Astrocyte of the spinal cord (primary cell): ENCODE measurements around the gene FRMD5.

Source experiments
- DNase-seq: peaks from one replicate; pipeline ENCODE4 v3.0.0; 2011; ENCODE audit warnings: low read depth, low spot score
- H3K4me3 ChIP-seq: 2 replicates; pipeline ENCODE4 v1.5.1; 2011; ENCODE audit warnings: low read depth, mild to moderate bottlenecking, low read length, moderate library complexity
- in situ Hi-C: cut with HindIII; loops from 2 replicates; pipeline ENCODE4 v1.10.0; 2017; ENCODE audit warnings: low sequenced_read_pairs
- TF ChIP-seq, protein P1 (sequence below): IDR thresholded peaks from 2 replicates; pipeline ENCODE4 v1.5.1; 2012; ENCODE audit warnings: low read depth, mild to moderate bottlenecking, low read length, inconsistent platforms

Gene FRMD5

DNA sequence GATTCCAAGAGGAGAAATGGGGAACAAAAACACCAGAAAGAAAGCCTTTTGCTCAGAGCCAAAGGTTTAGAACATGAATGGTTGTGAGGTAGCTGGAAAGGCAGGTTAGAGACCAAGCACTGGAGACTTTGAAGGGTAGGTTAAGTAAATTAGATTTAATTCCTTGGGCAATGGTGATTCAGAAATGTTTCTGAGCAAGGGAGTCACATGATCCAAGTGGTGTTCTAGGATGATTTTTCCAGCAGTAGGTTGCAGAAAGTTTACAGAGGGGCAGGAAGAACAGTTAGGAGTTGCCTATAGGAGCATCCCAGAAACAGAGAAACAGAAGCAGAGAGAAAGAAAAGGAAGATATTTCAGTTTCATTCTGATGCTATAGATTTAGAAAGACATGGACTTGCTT lies 228.4 kb downstream of the FRMD5 start:
- no peak overlapping the region for H3K4me3 ChIP-seq
- TF ChIP-seq, protein P1, sequence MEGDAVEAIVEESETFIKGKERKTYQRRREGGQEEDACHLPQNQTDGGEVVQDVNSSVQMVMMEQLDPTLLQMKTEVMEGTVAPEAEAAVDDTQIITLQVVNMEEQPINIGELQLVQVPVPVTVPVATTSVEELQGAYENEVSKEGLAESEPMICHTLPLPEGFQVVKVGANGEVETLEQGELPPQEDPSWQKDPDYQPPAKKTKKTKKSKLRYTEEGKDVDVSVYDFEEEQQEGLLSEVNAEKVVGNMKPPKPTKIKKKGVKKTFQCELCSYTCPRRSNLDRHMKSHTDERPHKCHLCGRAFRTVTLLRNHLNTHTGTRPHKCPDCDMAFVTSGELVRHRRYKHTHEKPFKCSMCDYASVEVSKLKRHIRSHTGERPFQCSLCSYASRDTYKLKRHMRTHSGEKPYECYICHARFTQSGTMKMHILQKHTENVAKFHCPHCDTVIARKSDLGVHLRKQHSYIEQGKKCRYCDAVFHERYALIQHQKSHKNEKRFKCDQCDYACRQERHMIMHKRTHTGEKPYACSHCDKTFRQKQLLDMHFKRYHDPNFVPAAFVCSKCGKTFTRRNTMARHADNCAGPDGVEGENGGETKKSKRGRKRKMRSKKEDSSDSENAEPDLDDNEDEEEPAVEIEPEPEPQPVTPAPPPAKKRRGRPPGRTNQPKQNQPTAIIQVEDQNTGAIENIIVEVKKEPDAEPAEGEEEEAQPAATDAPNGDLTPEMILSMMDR = no peak
- in situ Hi-C loops = no loop called here
- DNase-seq = no peak

DNA sequence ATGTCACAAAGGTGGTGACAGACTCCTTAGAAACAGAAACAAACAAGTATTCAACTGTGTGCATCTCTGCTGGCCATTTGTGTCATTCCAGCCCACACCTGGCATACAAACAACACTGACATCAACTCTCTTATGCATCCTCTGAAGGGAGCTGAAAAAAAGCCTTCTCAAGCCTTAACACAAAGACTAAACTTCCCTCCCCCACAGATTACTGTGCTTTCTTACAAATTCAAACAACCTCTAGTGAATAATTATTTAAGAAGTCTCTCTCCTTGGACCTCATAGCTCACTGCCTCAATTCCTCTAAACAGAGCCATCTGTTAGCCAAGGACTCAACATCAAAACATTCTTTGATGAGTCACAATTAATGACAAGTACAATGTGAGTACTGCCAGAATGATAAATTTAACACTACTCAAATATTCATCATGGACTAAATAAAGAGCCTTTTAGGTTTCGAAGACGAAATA lies 236.2 kb downstream of the FRMD5 start:
- TF ChIP-seq, protein P1 = no peak
- peak; percentile 76 for DNase-seq

DNA sequence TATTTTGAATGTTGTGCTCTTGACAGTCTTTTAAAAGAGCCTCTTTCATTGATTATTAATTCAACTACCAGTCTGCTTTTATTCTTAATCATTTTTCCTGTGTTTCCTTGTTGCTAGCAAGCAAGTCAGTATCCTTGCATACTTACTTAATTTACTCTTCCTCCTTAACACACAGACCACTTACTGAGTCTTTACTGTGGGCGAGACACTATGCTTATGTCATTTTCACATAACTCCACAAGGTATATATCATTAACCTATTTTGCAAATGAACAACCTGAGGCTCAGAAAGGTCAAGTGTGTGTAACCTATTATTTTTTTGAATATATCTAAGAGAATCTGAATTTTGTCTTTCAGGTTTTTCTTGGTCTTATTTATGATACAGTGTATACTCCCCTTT lies 237.3 kb downstream of the FRMD5 start:
- no peak overlapping the region for H3K4me3 ChIP-seq
- DNase-seq = no peak
- TF ChIP-seq, protein P1 = no peak
- in situ Hi-C loops = no loop called here

More for the DNA sequence above, 236.2 kb downstream of the FRMD5 start:
- in situ Hi-C loops = no loop called here
- H3K4me3 ChIP-seq = no peak overlapping the region

DNA sequence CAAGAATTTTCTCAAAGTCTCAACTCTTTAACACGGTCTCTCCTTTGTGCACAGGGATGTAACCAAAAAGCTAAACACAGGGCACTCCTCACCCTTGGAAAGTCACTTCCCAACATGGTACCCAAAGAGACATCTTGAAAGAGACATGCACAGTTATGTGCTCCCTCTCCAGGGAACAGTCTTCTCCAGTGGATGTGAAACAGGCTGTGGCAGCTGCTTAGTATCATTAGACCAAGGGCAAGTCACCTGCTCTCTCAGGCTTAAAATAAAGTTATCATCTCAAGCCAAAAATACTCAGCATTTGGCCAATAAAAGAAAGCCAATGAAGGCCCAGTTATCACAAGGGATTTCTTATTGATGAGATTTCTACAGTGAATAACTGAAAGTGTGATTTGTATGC lies 239.9 kb downstream of the FRMD5 start:
- DNase-seq = no peak
- H3K4me3 ChIP-seq = no peak overlapping the region
- TF ChIP-seq, protein P1 = no peak
- in situ Hi-C loops = no loop called here

DNA sequence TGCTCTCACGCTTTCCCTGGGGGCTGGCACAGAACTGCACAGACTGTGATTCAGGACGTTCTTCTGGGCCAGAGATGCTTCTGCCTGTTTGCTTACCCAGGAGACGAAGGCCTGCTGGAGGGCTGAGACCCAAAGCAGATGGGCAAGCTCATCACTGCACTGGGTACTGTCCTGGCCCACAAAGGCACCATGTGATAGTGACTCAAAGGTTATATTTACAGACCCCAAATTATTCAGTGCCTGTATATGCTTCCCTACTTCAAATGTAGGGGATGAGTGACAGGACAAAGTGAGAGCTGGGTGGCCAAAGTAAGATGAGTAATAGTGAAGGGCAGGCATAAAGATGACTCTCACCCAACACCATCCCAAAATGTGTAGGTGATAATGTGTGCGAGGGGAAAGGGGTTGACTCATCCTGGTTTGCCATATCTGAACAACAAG lies 240.9 kb downstream of the FRMD5 start:
- DNase-seq = no peak
- H3K4me3 ChIP-seq = no peak overlapping the region
- TF ChIP-seq, protein P1 = no peak
- in situ Hi-C loops = no loop called here

DNA sequence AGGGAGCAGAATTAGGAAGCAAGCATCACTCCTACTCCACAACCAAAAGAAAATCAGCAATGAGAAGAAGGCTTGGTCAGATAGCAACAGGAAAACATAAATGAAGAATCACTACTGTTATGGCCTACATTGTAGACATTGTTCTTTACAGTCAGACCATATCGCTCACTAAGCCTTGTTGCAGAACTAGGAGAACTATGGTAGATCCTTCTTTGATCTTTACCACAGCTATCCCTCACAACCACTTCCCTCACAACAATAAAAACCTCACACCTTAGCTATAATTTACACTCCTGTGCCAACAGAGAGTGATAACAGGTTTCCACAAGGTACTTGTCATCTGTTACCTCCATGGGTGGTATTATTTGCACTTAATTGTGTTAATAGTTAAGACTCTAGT lies 241.7 kb downstream of the FRMD5 start:
- TF ChIP-seq, protein P1 = no peak
- in situ Hi-C loops = no loop called here
- H3K4me3 ChIP-seq = no peak overlapping the region
- DNase-seq = no peak

DNA sequence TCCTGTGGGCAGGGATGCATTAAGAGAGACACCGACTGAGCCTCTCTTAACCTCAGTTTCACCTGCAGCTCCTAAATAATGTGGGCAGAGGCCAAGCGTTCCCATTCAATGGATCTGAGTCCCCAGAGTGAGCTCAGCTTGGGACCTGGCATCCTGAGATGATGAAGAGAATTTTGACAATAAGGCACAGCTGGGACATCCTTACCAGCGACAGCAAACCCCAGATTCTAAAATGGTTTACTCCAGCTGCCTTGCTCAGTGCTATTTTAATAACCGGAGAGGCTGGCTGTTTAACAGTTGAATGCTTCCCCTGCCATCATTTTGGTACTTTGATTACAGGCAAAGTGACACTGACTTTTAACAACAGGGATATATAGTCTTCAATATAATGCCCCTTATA lies 244.5 kb downstream of the FRMD5 start:
- in situ Hi-C loops = no loop called here
- no peak for DNase-seq
- H3K4me3 ChIP-seq = no peak overlapping the region
- TF ChIP-seq, protein P1 = no peak
